ENCODE results near the gene SRD5A2.
"Not testable (repeated sequence)": the region's sequence is repeated elsewhere in the genome, so short reads cannot be mapped to it uniquely, and the experiment has no call there.

Gene SRD5A2

DNA sequence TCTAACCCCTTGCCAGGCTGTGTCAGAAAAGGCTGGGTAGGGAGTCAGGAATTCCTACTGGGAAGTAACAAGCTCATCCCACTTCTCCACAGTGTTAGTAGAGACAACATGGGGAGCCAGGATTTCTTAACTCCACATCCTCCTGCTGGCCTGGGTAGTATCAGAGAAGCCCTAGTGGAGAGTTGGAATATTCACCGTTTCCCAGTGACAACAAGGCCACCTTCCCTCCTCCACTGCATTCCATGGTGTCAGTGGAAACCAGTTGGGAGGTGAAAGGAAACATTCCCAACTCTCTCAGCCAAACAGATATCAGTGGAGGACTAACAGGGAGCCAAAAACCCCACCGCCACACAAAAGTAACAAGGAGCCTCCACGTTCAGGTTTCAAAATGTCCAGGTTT is 41.2 kb downstream of the SRD5A2 start:
- H3K4me3 ChIP-seq (ENCODE audit: low read length): no peak overlapping the region
- no peak for DNase-seq (ENCODE audit: low read depth, low spot score)

GRCh38 chr2:31535768-31536167 is 45.0 kb downstream of the SRD5A2 start:
- H3K4me3 ChIP-seq (ENCODE audit: low read length): no peak overlapping the region
- DNase-seq (ENCODE audit: low read depth, low spot score): no peak

DNA sequence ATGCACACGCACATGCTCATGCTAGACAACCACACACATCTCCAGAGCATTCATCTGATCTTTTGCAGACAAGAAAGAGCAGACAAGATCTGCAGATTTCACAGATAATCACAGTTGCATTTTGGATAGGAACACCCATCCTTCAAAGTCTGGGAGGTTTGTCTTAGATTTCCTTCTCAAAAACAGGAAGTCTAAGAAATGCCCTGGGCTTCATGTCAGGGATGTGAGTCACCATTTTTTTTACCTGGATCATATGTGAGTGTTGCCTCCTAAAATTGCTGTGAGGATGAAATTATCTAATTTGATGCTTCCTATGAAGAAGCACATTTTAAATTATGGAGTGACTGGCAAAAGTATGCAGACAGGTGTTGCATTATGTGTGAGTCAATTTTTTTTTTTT is 46.1 kb downstream of the SRD5A2 start:
- no peak overlapping the region for H3K4me3 ChIP-seq (ENCODE audit: low read length)
- no peak for DNase-seq (ENCODE audit: low read depth, low spot score)

DNA sequence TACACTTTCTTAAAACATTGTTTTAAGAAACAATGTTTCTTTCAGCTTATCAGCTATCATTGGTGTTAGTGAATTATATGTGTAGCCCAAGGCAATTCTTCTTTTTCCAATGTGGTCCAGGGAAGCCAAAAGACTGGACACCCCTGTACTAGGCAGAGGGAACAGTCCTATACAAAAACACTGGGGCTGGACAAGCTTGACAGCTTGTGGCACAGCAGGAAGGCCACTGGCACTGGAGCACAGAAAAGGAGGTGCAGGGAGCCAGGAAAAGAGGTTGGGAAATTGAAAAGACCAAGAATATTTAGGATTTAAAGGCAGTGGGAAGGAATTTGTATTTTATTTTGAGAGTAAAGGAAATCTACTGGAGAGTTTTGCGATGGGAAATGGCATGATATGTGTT is 47.7 kb downstream of the SRD5A2 start:
- H3K4me3 ChIP-seq (ENCODE audit: low read length): no peak overlapping the region

DNA sequence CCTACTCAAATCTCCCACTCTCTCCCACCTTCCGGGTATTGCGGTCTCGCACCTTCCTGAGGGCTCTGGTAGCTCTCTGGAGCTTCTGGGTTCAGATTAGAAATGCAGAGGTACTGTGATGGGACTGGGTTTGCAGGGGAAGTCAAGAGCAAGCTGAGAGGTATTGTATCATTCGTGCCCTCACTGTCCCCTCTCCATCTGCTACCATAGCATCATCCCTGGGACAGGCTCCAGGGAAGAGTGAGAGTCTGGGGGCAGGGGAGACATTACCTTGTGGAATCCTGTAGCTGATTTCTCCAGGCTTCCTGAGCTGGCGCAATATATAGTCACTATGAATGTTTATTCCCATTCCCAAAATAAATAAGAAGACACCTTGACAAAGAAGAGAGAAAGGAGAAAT is 49.6 kb downstream of the SRD5A2 start:
- no peak for DNase-seq (ENCODE audit: low read depth, low spot score)
- no peak overlapping the region for H3K4me3 ChIP-seq (ENCODE audit: low read length)

More for the DNA sequence above, 47.7 kb downstream of the SRD5A2 start:
- no peak for DNase-seq (ENCODE audit: low read depth, low spot score)

DNA sequence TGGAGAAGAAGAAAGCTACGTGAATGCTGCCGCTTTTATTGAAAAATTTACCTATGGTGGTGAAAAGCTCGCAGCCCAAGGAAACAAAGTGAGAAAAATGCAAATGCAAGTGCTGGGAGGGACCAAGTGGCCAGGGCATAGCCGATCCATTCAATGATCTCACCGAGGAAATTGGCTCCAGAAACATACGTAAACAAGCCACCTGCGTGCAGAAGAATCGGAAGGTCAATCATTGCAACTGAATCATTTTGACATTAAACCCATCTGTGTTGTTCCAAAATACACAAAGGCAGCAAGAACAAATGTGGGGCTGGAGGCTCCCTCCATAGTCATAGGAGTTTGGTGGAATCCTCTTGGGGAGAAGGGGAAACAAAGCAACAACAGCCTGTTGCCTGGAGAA is 51.5 kb downstream of the SRD5A2 start:
- H3K4me3 ChIP-seq (ENCODE audit: low read length): no peak overlapping the region
- no peak for DNase-seq (ENCODE audit: low read depth, low spot score)

DNA sequence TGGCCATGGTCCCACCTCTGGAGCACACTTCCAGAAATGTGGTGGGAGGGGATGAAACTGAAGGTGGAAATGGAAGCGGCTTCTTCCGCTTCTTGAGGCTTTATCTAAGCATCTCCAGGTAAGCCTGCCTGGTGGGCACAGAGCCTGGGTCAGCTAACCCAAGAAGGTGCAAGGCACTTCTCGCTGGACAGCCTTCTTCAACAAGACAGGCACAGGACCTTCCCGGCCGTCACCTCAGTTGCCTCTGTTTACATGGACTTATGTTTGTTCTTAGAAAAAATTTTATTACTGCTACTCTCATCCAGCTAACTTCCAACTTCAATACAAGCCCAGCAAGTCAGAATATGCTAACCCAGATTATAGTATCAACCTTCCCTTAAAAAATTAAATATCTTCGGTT is 51.9 kb downstream of the SRD5A2 start:
- DNase-seq (ENCODE audit: low read depth, low spot score): no peak
- no peak overlapping the region for H3K4me3 ChIP-seq (ENCODE audit: low read length)

DNA sequence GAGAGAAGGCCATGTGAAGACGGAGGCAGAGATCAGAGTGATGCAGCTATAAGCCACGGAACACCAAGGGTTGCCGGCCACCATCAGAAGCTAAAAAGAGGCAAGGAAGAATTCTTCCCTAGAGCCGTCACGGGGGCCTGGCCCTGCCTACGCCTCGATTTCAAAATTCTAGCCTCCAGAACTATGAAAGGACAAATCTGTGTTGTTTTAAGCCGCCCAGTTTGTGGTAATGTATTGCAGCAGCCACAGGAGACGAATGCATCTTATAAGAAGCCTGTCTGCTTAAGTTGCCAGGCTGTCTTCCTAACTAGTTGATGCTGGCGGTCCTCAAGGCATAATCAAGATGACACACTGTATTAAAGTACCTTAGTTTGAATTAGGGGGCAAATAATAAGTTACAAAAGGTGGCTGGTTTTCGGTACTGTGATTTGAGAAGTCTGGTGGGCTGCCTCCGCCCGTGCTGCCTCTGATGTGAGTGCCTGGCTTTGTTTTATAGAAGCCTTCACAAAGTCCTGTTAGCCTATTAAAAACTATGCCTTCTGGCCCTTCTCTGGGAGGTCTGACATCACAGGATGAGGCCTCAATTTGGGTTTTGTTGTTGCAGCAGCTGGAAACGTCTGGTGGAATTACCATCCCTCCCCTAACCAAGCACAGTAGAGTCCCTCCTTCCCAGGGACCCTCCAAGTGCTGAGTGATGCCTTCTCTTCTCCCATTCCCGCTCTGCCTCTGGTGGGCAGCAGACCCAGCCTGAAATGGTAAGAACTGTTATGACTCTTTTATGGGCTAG is 53.6 kb downstream of the SRD5A2 start:
- no peak overlapping the region for H3K4me3 ChIP-seq (ENCODE audit: low read length)

DNA sequence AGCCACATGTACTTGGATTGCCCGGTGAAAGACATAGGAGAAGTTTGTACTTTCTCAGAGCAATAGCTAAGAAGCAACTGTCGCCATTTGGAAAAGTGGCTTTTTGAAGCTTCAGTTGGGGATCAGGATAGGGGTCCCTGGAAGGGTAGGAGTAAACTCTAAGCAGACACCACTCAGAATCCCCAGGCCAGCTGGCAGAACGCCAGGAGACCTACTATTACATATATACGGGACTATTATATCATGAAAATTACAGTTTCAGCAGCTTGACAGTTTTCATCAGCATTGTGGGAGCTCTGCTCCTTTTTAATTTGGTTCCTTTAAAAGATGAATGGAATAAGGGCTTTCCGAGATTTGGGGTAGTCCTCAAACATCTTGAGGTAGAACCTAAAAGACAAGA is 54.9 kb downstream of the SRD5A2 start:
- no peak overlapping the region for H3K4me3 ChIP-seq (ENCODE audit: low read length)
- no peak for DNase-seq (ENCODE audit: low read depth, low spot score)

More for the DNA sequence above, 53.6 kb downstream of the SRD5A2 start:
- no peak for DNase-seq (ENCODE audit: low read depth, low spot score)

- no peak for DNase-seq (ENCODE audit: low read depth, low spot score)
- no peak overlapping the region for H3K4me3 ChIP-seq (ENCODE audit: low read length)
Observed at GRCh38 chr2:31524592-31524991, 56.1 kb downstream of the SRD5A2 start.

GRCh38 chr2:31523871-31524492 is 56.8 kb downstream of the SRD5A2 start:
- no peak overlapping the region for H3K4me3 ChIP-seq (ENCODE audit: low read length)
- DNase-seq (ENCODE audit: low read depth, low spot score): peak; percentile 18

GRCh38 chr2:31522786-31523185 is 58.0 kb downstream of the SRD5A2 start:
- no peak overlapping the region for H3K4me3 ChIP-seq (ENCODE audit: low read length)
- no peak for DNase-seq (ENCODE audit: low read depth, low spot score)

GRCh38 chr2:31517442-31518203 is 63.1 kb downstream of the SRD5A2 start:
- no peak overlapping the region for H3K4me3 ChIP-seq (ENCODE audit: low read length)
- no peak for DNase-seq (ENCODE audit: low read depth, low spot score)

DNA sequence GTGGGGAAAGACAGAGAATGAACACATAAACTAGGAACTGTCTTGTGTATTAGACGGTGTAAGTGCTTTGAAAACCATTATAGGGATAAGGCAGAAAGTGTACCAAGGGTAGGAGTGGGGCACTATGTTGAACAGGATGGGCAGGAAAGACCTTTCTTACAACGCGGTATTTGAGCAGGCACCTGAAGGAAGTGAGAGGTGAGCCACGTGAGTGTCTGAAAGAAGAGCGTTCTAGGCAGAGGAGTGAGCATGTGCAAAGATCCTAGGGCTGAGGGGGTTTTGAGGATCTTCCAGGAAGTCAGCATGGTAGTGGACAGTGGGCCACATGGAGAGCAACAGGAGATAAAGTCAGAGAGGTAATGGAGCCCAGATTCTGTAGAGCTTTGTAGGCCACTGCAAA is 65.2 kb downstream of the SRD5A2 start:
- DNase-seq (ENCODE audit: low read depth, low spot score): no peak
- no peak overlapping the region for H3K4me3 ChIP-seq (ENCODE audit: low read length)

DNA sequence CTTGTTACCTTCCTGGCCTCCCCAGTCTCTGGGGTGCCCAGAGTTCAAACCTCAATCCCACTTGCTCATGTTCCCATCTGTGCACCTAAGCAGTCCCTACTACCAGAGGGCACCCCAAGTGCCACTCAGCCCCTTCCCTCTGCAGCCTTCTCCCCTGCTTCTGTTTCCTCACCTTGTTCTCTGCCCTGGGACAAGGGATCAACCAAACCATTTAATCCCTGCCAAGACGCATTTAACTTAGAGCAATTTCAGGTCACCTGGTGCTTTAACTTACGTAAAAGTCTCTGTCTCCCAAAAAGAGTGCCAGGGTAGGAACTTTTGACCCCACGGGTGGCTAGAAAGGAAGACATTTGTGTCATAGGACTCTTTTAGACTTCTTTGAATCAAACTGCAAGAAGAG is 67.2 kb downstream of the SRD5A2 start:
- DNase-seq (ENCODE audit: low read depth, low spot score): no peak
- H3K4me3 ChIP-seq (ENCODE audit: low read length): no peak overlapping the region

DNA sequence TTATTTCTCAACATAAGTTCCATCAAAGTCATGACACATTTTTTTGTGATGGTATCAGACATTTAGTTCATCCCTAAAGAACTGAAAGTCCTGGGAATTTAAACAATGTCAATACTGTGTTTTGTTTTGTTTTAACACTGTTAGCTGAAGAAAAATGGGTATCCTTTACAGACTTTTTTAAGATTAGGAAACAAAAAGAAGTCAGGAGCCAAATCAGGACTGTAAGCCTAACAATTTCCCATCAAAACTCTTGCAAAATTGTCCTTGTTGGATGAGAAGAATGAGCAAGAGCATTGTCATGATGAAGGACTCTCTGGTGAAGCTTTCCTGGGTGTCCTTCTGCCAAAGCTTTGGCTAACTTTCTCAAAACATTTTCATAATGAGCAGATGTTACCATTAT is 69.4 kb downstream of the SRD5A2 start:
- no peak overlapping the region for H3K4me3 ChIP-seq (ENCODE audit: low read length)

DNA sequence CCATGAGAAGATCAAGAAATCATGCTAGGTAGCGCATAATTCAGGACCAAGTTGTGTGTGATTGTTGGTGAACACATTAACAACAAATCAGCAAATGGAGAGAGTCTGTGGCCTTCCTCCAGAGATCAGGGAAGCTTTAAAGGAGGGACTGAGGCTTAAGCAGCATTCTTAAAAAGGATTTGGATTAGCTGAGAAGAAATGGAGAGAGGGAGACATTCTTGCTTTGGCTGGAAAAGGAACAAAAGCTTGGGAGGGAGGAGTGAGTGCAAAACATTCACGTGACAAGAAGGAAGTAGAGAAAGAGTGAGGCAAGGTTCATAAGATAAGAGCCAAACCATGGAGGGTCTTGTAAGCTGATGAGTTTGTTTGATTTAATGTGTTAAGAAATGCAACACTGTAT is 75.6 kb downstream of the SRD5A2 start:
- H3K4me3 ChIP-seq (ENCODE audit: low read length): no peak overlapping the region
- DNase-seq (ENCODE audit: low read depth, low spot score): no peak

More for the DNA sequence above, 69.4 kb downstream of the SRD5A2 start:
- no peak for DNase-seq (ENCODE audit: low read depth, low spot score)

DNA sequence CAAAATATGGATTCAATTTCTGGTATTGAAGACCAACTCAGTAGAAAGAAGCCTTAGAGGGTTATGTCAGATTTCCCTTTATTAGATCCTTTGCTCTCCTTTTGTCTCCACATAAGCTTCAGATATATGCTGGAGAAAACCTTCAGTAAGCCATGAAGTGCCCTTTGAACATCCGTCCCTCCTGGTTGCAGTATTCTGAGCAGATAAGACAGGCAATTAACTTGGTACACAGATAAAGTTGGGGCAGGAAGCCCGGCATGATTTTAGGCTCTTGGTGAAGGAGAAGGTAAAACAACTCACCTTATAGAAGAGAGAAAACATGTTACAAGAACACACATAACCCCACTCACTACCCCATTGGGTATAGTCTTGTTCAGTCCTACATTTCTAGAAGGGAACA is 76.4 kb downstream of the SRD5A2 start:
- H3K4me3 ChIP-seq (ENCODE audit: low read length): no peak overlapping the region
- no peak for DNase-seq (ENCODE audit: low read depth, low spot score)

DNA sequence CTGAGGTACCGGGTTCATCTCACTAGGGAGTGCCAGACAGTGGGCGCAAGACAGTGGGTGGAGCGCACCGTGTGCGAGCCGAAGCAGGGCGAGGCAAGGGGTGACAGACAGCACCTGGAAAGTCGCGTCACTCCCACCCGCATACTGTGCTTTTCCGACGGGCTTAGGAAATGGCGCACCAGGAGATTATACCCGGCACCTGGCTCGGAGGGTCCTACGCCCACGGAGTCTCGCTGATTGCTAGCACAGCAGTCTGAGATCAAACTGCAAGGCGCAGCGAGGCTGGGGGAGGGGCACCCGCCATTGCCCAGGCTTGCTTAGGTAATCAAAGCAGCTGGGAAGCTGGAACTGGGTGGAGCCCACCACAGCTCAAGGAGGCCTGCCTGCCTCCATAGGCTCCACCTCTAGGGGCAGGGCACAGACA is 84.3 kb downstream of the SRD5A2 start:
- DNase-seq (ENCODE audit: low read depth, low spot score); H3K4me3 ChIP-seq (ENCODE audit: low read length): not testable (repeated sequence)

DNA sequence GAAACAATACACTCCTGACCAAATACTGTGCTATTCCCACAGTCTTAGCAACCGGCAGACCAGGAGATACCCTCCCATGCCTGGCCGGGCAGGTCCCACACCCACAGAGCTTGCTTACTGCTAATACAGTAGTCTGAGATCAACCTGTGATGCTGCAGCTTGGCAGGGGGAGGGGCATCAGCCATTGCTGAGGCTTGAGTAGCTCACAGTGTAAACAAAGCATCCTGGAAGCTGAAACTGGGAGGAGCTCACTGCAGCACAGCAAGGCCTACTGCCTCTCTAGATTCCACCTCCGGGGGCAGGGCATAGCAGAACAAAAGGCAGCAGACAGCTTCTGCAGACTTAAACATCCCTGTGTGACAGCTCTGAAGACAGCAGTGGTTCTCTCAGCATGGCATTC is 91.4 kb downstream of the SRD5A2 start:
- not testable (repeated sequence) for H3K4me3 ChIP-seq (ENCODE audit: low read length); DNase-seq (ENCODE audit: low read depth, low spot score)

Data from Jurkat, Clone E6-1 (cell line).